Measurements from ENCODE around the gene MARCHF10.

DNA sequence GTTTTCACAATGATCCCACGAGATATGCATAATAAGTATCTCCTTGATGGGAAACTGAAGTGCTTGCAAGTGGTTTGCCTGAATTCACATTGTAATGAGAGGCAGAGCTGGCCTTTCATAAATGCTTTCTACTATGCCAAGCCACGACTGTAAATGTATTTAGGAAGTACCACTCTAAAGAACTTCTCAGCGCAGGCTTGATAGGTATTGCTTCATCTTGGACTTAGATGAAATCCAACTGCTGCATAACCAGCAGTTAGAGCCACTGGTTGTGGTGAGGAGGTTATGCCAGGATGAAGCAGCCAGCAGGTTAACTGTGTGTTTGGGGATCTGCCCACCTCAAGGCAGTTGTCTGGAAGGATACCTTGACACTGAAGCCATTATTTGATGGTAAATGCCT is 26.8 kb downstream of the MARCHF10 start:
- TF ChIP-seq, protein P1, sequence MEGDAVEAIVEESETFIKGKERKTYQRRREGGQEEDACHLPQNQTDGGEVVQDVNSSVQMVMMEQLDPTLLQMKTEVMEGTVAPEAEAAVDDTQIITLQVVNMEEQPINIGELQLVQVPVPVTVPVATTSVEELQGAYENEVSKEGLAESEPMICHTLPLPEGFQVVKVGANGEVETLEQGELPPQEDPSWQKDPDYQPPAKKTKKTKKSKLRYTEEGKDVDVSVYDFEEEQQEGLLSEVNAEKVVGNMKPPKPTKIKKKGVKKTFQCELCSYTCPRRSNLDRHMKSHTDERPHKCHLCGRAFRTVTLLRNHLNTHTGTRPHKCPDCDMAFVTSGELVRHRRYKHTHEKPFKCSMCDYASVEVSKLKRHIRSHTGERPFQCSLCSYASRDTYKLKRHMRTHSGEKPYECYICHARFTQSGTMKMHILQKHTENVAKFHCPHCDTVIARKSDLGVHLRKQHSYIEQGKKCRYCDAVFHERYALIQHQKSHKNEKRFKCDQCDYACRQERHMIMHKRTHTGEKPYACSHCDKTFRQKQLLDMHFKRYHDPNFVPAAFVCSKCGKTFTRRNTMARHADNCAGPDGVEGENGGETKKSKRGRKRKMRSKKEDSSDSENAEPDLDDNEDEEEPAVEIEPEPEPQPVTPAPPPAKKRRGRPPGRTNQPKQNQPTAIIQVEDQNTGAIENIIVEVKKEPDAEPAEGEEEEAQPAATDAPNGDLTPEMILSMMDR (IDR thresholded peaks at IDR 0.05) = no peak
- TF ChIP-seq POLR2A (IDR thresholded peaks at IDR 0.05) = no peak
